Osteocyte (in vitro differentiated cells): ENCODE measurements around the gene KLHL17. TPM values are rescaled to one million over a fixed set of nuclear protein-coding genes. Genes with fewer than 3 reads are reported as not detected.

Source experiments
- DNase-seq: peaks from one replicate; pipeline ENCODE4 v3.0.0; 2021; ENCODE audit warnings: mixed read lengths; ENCODE audit not compliant: unreplicated experiment; ENCODE audit errors: extremely low spot score
- H3K27ac Mint-ChIP-seq: one replicate; pipeline ENCODE4 v1.8.0; 2021; ENCODE audit warnings: mild to moderate bottlenecking, mixed read lengths; ENCODE audit not compliant: unreplicated experiment
- H3K27me3 Mint-ChIP-seq: one replicate; pipeline ENCODE4 v1.8.0; 2021; ENCODE audit warnings: mixed read lengths; ENCODE audit not compliant: unreplicated experiment
- H3K36me3 Mint-ChIP-seq: one replicate; pipeline ENCODE4 v1.8.0; 2021; ENCODE audit warnings: mixed read lengths; ENCODE audit not compliant: unreplicated experiment
- H3K4me1 Mint-ChIP-seq: one replicate; pipeline ENCODE4 v1.8.0; 2021; ENCODE audit warnings: mixed read lengths; ENCODE audit not compliant: unreplicated experiment
- H3K4me3 Mint-ChIP-seq: one replicate; pipeline ENCODE4 v1.8.0; 2021; ENCODE audit warnings: mild to moderate bottlenecking, moderate library complexity, mixed read lengths; ENCODE audit not compliant: unreplicated experiment
- H3K9me3 Mint-ChIP-seq: one replicate; pipeline ENCODE4 v1.8.0; 2021; ENCODE audit warnings: mixed read lengths; ENCODE audit not compliant: unreplicated experiment
- CTCF ChIP-seq: fragments of 200-600 bp; sonication (generic); IDR thresholded peaks from 2 replicates; pipeline ENCODE4 v1.5.0; 2021; ENCODE audit warnings: antibody characterized with exemption, mild to moderate bottlenecking, moderate library complexity
- total RNA-seq: library from RNA; stranded (reverse); gene quantifications from 2 replicates; pipeline ENCODE4 v1.2.1, GENCODE V29; 2021

The KLHL17 gene
- total RNA-seq, 1 donor from 2014 or later = 31.7 TPM

GRCh38 chr1:923131-923990 is 37.0 kb upstream of the KLHL17 start, which contains the start of gene SAMD11:
SAMD11 (plus strand) TSS chr1:923923; CDS start chr1:924432, 509 bp downstream.
- H3K27me3 Mint-ChIP-seq = peaks cover 10% of the 10 kb centered on the region
- H3K9me3 Mint-ChIP-seq = no peaks in the 10 kb centered on the region
- no peak within 1 kb of the TSS for H3K27ac Mint-ChIP-seq
- peak within 1 kb of the TSS; percentile 74 for H3K4me3 Mint-ChIP-seq
- H3K4me1 Mint-ChIP-seq = peaks cover 28% of the 10 kb centered on the region
- peak; percentile 91 for DNase-seq
- no peak for TF ChIP-seq CTCF
- H3K36me3 Mint-ChIP-seq = no peaks in the 10 kb centered on the region

- Mint-ChIP-seq H3K4me1 (peaks cover 28% of the 10 kb centered on the region), H3K9me3 (no peaks in the 10 kb centered on the region), H3K27me3 (peaks cover 7% of the 10 kb centered on the region), H3K4me3 (peak overlapping the region; percentile 67), H3K27ac (no peak overlapping the region), H3K36me3 (no peaks in the 10 kb centered on the region)
- no peak for DNase-seq
- TF ChIP-seq CTCF = no peak
Measured at GRCh38 chr1:923991-924655, 36.3 kb upstream of the KLHL17 start.

- H3K4me1 Mint-ChIP-seq = peaks cover 28% of the 10 kb centered on the region
- no peaks in the 10 kb centered on the region for H3K36me3 Mint-ChIP-seq
- H3K9me3 Mint-ChIP-seq = no peaks in the 10 kb centered on the region
- no peak for TF ChIP-seq CTCF
- H3K27me3 Mint-ChIP-seq = peaks cover 7% of the 10 kb centered on the region
- H3K27ac Mint-ChIP-seq = no peak overlapping the region
- H3K4me3 Mint-ChIP-seq = peak overlapping the region; percentile 69
- DNase-seq = no peak
Measured at GRCh38 chr1:924656-925560, 35.5 kb upstream of the KLHL17 start.

GRCh38 chr1:925561-926421 is 34.6 kb upstream of the KLHL17 start:
- H3K27me3 Mint-ChIP-seq = peaks cover 7% of the 10 kb centered on the region
- H3K27ac Mint-ChIP-seq = no peak overlapping the region
- no peaks in the 10 kb centered on the region for H3K9me3 Mint-ChIP-seq
- no peaks in the 10 kb centered on the region for H3K36me3 Mint-ChIP-seq
- peaks cover 22% of the 10 kb centered on the region for H3K4me1 Mint-ChIP-seq
- peak overlapping the region; percentile 69 for H3K4me3 Mint-ChIP-seq
- peak; percentile 7 for TF ChIP-seq CTCF
- no peak for DNase-seq
